Mesenteric fat pad (tissue), 1 donor: ENCODE results near the gene LGALS9C. TPM values are rescaled to one million over a fixed set of nuclear protein-coding genes. Genes with fewer than 3 reads are reported as not detected.
"Not testable (repeated sequence)": the region's sequence is repeated elsewhere in the genome, so short reads cannot be mapped to it uniquely, and the experiment has no call there.

Experiments used
- DNase-seq: peaks from one replicate; pipeline ENCODE4 v3.0.0-alpha.2; 2020; ENCODE audit warnings: low spot score
- total RNA-seq: library from RNA; stranded (reverse); fragmentation: NEBNext Ultra II Directional; extraction: Animal tissue kit (Norgen Biotek cat#: 25700); gene quantifications from one replicate; pipeline ENCODE4 v1.2.1, GENCODE V29; 2021
- donor health status: DM: yes; HTN: yes; CAD: no.

LGALS9C gene
- total RNA-seq, 1 donor from 2014 or later: not detected

- DNase-seq: not testable (repeated sequence)
Measured at GRCh38 chr17:18478362-18478761, 1.8 kb downstream of the LGALS9C start.

GRCh38 chr17:18478977-18479595 lies 2.5 kb downstream of the LGALS9C start:
- not testable (repeated sequence) for DNase-seq

GRCh38 chr17:18481775-18482174 lies 5.2 kb downstream of the LGALS9C start:
- DNase-seq: not testable (repeated sequence)

GRCh38 chr17:18485936-18486464 lies 9.4 kb downstream of the LGALS9C start:
- DNase-seq: not testable (repeated sequence)

GRCh38 chr17:18487633-18488032 lies 11.0 kb downstream of the LGALS9C start:
- DNase-seq: not testable (repeated sequence)

GRCh38 chr17:18488622-18489021 lies 12.0 kb downstream of the LGALS9C start:
- DNase-seq: not testable (repeated sequence)

- not testable (repeated sequence) for DNase-seq
Measured at GRCh38 chr17:18490016-18490415, 13.4 kb downstream of the LGALS9C start.

- not testable (repeated sequence) for DNase-seq
Measured at GRCh38 chr17:18492712-18493480, 16.3 kb downstream of the LGALS9C start.

GRCh38 chr17:18494250-18494768 lies 17.7 kb downstream of the LGALS9C start:
- DNase-seq: not testable (repeated sequence)

GRCh38 chr17:18497044-18497443 lies 20.5 kb downstream of the LGALS9C start:
- DNase-seq: not testable (repeated sequence)

- not testable (repeated sequence) for DNase-seq
Measured at GRCh38 chr17:18499100-18499499, 22.5 kb downstream of the LGALS9C start.

GRCh38 chr17:18499756-18500155 lies 23.2 kb downstream of the LGALS9C start:
- not testable (repeated sequence) for DNase-seq

- DNase-seq: not testable (repeated sequence)
Measured at GRCh38 chr17:18500281-18500680, 23.7 kb downstream of the LGALS9C start.

GRCh38 chr17:18500816-18501215 lies 24.2 kb downstream of the LGALS9C start:
- DNase-seq: not testable (repeated sequence)

- not testable (repeated sequence) for DNase-seq
Measured at GRCh38 chr17:18503221-18503620, 26.6 kb downstream of the LGALS9C start.

GRCh38 chr17:18507729-18508128 lies 31.1 kb downstream of the LGALS9C start:
- not testable (repeated sequence) for DNase-seq

- not testable (repeated sequence) for DNase-seq
Measured at GRCh38 chr17:18508667-18509066, 32.1 kb downstream of the LGALS9C start.

- not testable (repeated sequence) for DNase-seq
Measured at GRCh38 chr17:18521100-18521499, 44.5 kb downstream of the LGALS9C start.

- not testable (repeated sequence) for DNase-seq
Measured at GRCh38 chr17:18525015-18525414, 48.4 kb downstream of the LGALS9C start.

GRCh38 chr17:18526168-18526800 lies 49.7 kb downstream of the LGALS9C start:
- DNase-seq: not testable (repeated sequence)

GRCh38 chr17:18527354-18527753 lies 50.8 kb downstream of the LGALS9C start:
- DNase-seq: not testable (repeated sequence)
